ENCODE measurements around the gene ALG10B.
A peak's percentile ranks its signal among the peaks of the same experiment; 100 is the strongest.
"Not testable (repeated sequence)": the region's sequence is repeated elsewhere in the genome, so short reads cannot be mapped to it uniquely, and the experiment has no call there.

ALG10B gene

DNA sequence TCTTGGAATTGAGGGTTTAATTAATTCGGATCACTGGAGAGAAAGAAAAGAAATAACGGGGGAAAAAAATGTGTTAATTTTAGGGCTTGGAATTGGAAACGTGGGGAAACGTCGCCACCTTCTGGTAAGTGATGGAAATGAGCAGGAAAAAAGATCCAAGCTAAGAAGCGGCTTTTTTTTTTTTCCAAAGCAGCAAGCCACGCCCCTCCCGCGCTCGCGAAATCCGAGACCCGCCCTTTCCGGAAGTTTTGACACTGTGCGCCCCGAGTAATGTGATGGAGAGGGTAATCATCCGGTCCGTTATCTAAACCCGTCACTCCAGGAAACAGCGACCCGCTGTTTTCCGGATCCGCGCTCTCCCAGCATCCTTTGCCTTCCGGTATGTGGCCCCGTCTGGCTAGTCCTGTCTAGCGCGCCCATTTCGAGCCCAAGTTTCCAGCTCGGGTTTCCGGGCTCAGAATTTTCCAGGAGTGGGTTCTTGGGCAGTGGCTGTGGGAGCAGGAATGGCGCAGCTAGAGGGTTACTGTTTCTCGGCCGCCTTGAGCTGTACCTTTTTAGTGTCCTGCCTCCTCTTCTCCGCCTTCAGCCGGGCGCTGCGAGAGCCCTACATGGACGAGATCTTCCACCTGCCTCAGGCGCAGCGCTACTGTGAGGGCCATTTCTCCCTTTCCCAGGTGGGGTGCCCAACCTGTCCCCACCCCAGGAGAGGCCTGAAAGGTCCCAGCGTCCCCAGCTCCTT is at the start of gene ALG10B:
ALG10B (plus strand) TSS at position 384 of the 739 bp plus-strand sequence; CDS start at position 504, 120 bp downstream.
- DNase-seq (ENCODE audit: low spot score) = peak; percentile 98

DNA sequence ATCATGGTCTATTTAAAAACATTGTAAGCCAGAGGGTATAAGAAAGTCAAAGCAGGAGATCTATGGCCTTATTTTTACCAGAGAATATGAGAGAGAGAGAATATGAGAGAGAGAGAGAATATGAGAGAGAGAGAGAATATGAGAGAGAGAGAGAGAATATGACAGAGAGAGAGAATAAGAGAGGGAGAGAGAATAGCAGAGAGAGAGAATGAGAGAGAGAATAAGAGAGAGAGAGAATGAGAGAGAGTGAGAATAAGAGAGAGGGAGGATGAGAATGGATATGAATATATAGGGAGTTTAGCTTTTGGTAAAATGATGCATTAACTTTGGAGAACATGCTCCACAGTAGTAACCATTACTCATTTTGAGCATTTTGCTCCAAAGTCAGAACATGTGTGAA is 48.0 kb upstream of the ALG10B start:
- DNase-seq (ENCODE audit: low spot score) = no peak

DNA sequence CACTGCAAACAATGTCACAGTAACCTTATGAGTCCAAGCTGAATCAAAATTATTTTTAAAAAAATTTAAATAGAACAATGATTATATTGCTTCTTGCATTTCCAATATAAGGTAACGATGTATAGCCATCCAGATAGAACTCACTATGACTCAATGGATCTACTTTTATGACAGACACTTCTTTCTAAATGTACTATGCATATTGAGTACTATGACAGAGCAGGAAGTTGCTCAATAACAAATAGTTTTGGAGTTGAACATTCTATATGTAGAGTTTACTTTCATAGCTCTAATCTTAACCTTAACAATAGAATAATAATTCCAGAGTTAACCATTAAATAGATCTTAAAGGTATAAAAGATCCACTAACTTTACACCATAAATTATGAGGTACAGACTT is 46.7 kb upstream of the ALG10B start:
- DNase-seq (ENCODE audit: low spot score) = no peak

DNA sequence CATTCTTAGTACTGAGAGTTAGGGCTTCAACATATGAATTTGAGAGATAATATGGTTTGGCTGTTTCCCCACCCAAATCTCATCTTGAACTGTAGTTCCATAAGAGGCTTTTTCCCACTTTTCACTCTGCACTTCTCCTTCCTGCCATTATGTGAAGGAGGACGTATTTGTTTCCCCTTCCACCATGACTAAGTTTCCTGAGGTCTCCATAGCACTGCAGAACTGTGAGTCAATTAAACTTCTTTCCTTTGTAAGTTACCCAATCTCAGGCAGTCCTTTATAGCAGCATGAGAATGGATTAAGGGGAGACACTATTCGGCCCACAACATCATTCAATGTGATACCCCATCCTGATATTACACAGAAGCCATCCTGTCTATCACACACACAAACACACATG is 36.8 kb upstream of the ALG10B start:
- DNase-seq (ENCODE audit: low spot score) = no peak

DNA sequence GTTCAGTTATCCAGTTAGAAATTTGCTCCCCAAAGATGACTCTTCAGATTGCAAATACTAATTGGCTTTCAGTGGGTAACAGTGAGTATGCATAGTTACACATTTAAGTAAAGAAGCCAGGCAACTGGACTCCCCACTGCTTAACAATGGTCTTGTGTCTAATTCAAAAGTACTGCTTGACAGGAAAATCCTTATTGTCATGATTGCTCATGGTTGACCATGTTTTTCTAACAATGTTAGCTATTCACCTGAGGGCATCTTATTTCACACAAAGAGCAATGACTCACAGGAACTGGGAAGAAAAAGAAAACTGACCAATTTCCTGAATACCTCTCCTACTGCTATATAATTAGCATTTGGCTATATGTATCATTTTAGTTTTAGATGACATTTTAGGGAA is 33.7 kb upstream of the ALG10B start:
- DNase-seq (ENCODE audit: low spot score) = no peak

DNA sequence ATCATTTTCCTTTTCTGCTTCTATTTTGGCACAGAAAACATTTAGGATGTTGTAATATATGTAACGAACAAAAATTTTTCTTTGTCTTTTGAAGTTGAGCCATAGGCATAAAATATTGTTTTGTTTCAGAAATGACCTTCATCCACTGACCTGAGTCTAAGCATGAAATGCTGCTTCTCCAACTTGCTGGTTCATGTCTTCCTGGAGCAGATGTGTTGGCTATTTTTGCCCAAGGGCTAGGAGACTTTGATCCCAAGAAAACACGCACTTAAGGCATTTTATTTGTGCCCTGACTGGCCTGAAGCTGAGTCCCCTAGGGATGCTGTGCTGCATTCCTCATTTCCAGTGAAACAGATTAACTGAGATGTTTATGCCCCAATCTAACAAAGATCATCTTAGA is 27.2 kb upstream of the ALG10B start:
- no peak for DNase-seq (ENCODE audit: low spot score)

GRCh38 chr12:38291160-38291559 is 25.4 kb upstream of the ALG10B start:
- no peak for DNase-seq (ENCODE audit: low spot score)

DNA sequence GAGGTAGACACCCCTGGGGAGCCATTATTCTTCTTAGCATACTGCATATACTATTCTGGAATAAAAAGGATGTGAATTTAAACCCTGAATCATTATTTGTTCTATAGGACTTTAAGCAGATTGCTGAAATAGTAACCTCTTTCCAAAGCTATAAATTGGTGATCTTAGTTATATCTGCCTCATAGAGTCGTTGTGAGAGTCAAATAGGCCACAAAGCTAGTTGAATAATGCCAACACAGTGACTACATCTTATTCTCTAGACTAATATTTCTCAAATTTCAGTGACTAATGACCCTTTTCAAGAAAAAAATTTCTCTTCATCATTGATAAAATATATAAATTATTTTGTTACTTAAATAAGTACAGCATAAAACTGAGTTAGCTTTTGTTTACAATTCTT is 13.6 kb upstream of the ALG10B start:
- not testable (repeated sequence) for DNase-seq (ENCODE audit: low spot score)

- not testable (repeated sequence) for DNase-seq (ENCODE audit: low spot score)
These were observed 5.4 kb downstream of the ALG10B start for GRCh38 chr12:38321966-38322365.

- DNase-seq (ENCODE audit: low spot score) = no peak
These were observed 8.3 kb downstream of the ALG10B start for GRCh38 chr12:38324912-38325311.

- DNase-seq (ENCODE audit: low spot score) = no peak
These were observed 10.8 kb downstream of the ALG10B start for GRCh38 chr12:38327356-38327755.

DNA sequence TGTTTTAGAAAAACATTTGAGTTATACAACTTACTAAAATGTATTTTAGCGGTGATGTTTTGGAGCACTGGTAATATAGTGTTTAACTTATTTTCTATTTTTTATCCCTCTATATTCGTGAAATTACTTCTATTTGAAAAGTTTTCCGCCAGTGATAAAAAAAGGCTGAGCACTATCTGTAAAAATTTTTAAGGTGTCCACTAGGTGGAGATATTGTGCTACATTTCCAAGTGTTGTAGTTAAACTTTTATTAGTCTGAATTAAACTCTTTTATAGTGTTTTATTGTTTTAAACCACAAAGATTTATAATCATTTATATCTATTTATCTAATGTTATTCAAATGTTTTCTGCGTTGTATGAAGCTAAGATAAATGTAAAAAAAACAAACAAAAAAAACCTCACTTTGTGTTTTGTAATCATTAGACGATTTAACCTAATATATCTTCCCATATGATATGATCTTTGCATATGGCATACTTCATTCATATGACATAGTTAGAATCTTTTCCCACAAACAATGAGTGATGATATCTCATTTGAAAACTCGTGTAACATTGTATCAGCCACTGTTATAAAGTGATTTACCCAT is 11.8 kb downstream of the ALG10B start:
- DNase-seq (ENCODE audit: low spot score) = peak; percentile 47

- not testable (repeated sequence) for DNase-seq (ENCODE audit: low spot score)
These were observed 13.8 kb downstream of the ALG10B start for GRCh38 chr12:38330414-38330813.

DNA sequence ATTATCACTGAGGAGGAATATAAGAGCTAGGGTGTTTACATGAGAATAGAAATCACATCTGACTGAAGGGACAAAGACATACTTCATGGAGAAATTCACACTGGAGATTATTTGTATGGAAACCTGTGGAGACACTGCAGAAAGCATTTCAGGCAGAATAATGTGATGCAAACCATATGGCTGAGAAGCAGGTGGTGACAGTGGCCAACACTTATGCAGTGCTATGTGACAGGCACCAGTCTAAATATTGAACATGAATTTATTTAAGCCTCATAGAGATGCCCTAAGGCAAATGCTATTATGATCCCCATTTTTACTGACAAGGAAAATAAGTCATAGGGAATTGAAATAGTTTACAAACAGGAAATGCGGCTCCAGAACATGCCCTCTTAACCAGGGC is 16.2 kb downstream of the ALG10B start:
- DNase-seq (ENCODE audit: low spot score) = peak; percentile 44

DNA sequence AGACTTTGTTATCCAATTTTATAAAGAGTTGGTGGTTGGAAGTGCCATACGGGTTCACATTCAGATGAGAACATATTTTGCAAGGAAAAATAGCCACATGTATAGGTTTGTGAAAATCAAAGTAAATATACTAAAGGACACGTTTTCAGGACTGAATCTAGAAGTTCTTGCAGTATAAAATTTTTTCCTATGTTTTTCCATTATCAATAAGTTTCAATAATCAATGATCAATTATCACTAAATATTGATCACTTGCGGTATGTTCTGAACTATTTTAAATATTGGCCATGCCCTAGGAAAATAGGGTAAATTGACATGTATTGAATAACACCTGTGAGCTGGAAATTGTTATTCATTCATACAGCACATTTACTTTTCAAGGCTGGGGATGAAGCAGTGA is 25.9 kb downstream of the ALG10B start:
- DNase-seq (ENCODE audit: low spot score) = no peak

DNA sequence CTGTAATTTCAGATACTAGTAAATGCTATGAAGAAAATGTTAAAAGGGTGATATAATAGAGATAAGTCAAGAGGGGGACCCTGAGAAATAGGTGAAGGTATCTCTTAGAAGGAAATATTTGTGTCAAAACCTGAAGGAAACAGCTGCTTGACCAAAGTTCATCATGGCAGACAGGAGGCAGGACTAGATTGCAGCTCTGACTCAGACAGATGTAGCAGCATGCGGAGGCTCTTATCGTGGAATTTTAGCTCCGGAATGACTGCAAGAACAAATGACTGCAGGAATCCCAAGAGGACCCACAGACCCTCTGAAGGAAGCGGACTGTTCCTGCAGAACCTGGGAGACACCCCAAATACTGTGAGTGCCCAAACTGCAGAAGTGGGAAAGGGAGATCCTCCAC is 26.7 kb downstream of the ALG10B start:
- not testable (repeated sequence) for DNase-seq (ENCODE audit: low spot score)

DNA sequence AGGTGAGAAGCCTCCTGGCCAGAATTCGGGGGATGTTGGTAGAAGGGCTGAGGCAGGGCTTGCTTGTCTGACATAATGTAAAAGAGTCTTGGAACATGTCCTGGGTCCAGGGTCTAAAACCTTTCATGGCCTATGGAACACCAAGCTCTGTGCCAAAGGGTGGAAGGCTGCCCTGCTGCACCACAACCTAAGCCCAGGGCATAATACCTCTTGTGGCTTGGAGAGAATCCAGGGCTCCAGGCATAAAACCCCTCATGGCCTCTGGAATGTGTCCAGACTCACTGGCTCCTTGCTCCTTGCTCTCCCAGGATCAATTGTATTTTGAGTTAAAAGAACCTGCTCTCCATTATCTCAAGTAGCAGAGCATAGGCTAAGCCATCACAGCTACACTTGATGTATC is 27.3 kb downstream of the ALG10B start:
- not testable (repeated sequence) for DNase-seq (ENCODE audit: low spot score)

- no peak for DNase-seq (ENCODE audit: low spot score)
These were observed 34.0 kb downstream of the ALG10B start for GRCh38 chr12:38350342-38351174.

GRCh38 chr12:38351175-38351508 is 34.6 kb downstream of the ALG10B start:
- DNase-seq (ENCODE audit: low spot score) = not testable (repeated sequence)

- DNase-seq (ENCODE audit: low spot score) = no peak
These were observed 50.9 kb downstream of the ALG10B start for GRCh38 chr12:38367506-38367905.

- DNase-seq (ENCODE audit: low spot score) = no peak
These were observed 53.7 kb downstream of the ALG10B start for GRCh38 chr12:38370311-38370710.

- no peak for DNase-seq (ENCODE audit: low spot score)
These were observed 57.2 kb downstream of the ALG10B start for GRCh38 chr12:38373784-38374183.

DNA sequence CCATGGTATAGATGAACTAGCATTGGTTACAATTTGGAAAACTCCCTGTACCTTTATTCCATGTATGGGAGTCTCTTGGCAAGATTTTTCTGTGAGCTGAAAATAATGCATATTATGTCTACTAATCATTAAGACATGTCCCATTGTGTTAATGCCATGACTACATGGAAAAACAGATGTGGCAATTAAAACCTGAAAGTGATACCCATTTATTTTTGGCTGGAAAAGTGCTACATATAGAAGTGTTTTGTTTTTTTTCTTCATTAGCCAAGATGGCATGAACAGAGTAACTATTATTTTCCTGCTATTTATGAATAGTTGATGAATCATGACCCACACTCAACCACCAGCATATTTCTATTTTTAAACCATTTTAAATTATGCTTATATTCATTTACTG is 58.2 kb downstream of the ALG10B start:
- no peak for DNase-seq (ENCODE audit: low spot score)
